PFSK-1 (cell line): ENCODE results near the gene ZXDC.

Source experiments
- FOXP2 ChIP-seq: optimal IDR thresholded peaks from 2 replicates; pipeline ENCODE3; 2011; ENCODE audit warnings: borderline replicate concordance, control low read depth, inconsistent platforms; ENCODE audit not compliant: insufficient read depth; ENCODE audit errors: extremely low read length, extremely low read depth
- POLR2AphosphoS5 ChIP-seq: IDR thresholded peaks from 2 replicates; pipeline ENCODE4 v1.6.1; 2012; ENCODE audit warnings: low read depth, mild to moderate bottlenecking, control low read depth, low read length, moderate library complexity
- SIN3A ChIP-seq: IDR thresholded peaks from 2 replicates; pipeline ENCODE4 v1.6.1; 2012; ENCODE audit warnings: mild to moderate bottlenecking, low read length, moderate library complexity, borderline replicate concordance; ENCODE audit not compliant: insufficient read depth
- TAF1 ChIP-seq: IDR thresholded peaks from 2 replicates; pipeline ENCODE4 v1.6.1; 2012; ENCODE audit warnings: low read length, control low read depth, borderline replicate concordance; ENCODE audit not compliant: insufficient read depth
- TF ChIP-seq, protein P1 (sequence below), 2 experiments: IDR thresholded peaks; 2 replicates each; pipeline versions ENCODE4 v1.6.1 to v1.8.0; 2011 to 2012; ENCODE audit warnings: low read depth in 2 of 2, low read length in 2 of 2, control low read depth in 1 of 2, inconsistent platforms in 1 of 2, mild to moderate bottlenecking in 1 of 2, moderate library complexity in 1 of 2; ENCODE audit not compliant: insufficient read depth in 1 of 2

ZXDC gene

DNA sequence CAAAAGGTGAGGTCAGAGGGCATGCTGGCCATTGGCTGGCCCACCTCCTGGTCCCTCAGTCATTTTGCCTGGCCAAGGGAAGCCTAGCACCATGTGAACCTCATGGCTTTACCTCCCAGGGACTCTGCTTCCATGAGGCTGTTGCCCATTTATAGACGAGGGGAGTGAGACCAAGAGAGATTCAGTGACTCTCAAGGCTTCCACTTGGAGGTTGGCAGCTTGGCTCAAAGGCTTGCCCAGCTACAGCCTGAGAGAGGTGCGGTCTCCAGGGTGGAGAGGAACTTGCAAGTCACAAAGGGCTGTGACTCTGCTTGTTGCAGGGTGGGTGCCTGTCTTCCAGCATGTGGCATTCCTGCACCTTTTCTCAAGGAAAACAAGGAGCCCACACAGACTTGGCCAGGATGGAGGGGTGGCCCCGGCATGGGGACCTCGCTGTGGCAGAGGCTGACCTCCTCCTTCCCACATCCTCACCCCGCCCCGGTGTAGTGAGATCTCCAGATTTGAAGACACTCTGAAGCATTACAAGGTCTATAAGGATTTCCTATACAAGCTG lies 56.5 kb downstream of the ZXDC start:
- TF ChIP-seq POLR2AphosphoS5 (no peak), SIN3A (no peak), FOXP2 (no peak), TAF1 (no peak)
- TF ChIP-seq, protein P1, sequence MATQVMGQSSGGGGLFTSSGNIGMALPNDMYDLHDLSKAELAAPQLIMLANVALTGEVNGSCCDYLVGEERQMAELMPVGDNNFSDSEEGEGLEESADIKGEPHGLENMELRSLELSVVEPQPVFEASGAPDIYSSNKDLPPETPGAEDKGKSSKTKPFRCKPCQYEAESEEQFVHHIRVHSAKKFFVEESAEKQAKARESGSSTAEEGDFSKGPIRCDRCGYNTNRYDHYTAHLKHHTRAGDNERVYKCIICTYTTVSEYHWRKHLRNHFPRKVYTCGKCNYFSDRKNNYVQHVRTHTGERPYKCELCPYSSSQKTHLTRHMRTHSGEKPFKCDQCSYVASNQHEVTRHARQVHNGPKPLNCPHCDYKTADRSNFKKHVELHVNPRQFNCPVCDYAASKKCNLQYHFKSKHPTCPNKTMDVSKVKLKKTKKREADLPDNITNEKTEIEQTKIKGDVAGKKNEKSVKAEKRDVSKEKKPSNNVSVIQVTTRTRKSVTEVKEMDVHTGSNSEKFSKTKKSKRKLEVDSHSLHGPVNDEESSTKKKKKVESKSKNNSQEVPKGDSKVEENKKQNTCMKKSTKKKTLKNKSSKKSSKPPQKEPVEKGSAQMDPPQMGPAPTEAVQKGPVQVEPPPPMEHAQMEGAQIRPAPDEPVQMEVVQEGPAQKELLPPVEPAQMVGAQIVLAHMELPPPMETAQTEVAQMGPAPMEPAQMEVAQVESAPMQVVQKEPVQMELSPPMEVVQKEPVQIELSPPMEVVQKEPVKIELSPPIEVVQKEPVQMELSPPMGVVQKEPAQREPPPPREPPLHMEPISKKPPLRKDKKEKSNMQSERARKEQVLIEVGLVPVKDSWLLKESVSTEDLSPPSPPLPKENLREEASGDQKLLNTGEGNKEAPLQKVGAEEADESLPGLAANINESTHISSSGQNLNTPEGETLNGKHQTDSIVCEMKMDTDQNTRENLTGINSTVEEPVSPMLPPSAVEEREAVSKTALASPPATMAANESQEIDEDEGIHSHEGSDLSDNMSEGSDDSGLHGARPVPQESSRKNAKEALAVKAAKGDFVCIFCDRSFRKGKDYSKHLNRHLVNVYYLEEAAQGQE (IDR thresholded peaks at IDR 0.05; ENCODE audit: insufficient read depth in 1 of 2, low read depth in 2 of 2, low read length in 2 of 2), result no peak

DNA sequence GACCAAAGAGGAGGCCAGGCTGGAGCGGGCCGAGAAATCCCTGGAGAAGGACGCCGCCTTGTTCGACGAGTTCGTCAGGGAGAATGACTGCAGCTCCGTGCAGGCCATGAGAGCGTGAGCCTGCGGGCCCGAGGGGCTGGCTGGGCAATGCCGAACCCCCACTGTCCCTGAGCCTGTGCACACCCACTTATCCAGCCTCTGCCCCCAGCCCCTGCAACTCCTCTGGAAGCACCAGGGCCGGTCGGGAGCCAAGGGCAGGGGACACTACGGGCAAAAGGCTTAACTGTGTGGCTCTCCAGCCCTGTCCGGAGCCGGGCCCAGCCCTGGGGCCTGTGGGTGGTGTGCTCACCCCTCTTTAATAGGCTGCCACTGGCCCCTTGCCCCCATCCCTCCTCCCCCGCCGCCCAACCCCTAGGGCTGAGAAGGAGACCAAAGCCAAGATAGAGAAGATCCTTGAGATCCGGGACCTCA lies 57.0 kb downstream of the ZXDC start:
- no peak for TF ChIP-seq SIN3A
- no peak for TF ChIP-seq FOXP2
- TF ChIP-seq, protein P1 (IDR thresholded peaks at IDR 0.05; ENCODE audit: insufficient read depth in 1 of 2, low read depth in 2 of 2, low read length in 2 of 2), result no peak
- TF ChIP-seq TAF1, result no peak
- TF ChIP-seq POLR2AphosphoS5, result no peak

- TF ChIP-seq FOXP2, result no peak
- no peak for TF ChIP-seq SIN3A
- TF ChIP-seq, protein P1 (IDR thresholded peaks at IDR 0.05; ENCODE audit: insufficient read depth in 1 of 2, low read depth in 2 of 2, low read length in 2 of 2), result no peak
- no peak for TF ChIP-seq POLR2AphosphoS5
- no peak for TF ChIP-seq TAF1
Measured at GRCh38 chr3:126417981-126418530, 57.6 kb downstream of the ZXDC start.

- TF ChIP-seq FOXP2, result no peak
- TF ChIP-seq TAF1, result no peak
- TF ChIP-seq SIN3A, result no peak
- TF ChIP-seq, protein P1 (IDR thresholded peaks at IDR 0.05; ENCODE audit: insufficient read depth in 1 of 2, low read depth in 2 of 2, low read length in 2 of 2), result no peak
- TF ChIP-seq POLR2AphosphoS5, result no peak
Measured at GRCh38 chr3:126417515-126417914, 58.2 kb downstream of the ZXDC start.

DNA sequence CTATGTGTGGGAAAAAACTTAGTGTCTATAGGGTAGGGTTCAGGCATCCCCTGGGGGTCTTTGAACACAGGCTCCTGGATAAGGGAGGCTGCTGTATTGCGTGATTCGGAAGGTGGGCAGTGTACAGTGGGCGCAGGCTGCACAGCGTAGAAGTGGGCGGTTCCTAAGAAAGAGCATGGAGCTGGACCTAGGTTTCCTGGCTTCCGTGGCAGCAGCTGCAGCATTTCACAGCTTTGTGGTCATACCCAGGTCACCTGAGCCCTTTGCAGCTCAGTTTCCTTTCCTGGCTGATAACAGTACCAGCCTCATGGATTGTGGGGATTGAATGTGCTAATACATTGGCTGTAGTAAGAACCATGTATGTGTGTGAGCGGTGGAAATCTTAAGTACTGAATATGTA lies 58.7 kb downstream of the ZXDC start:
- no peak for TF ChIP-seq TAF1
- TF ChIP-seq POLR2AphosphoS5, result no peak
- TF ChIP-seq SIN3A, result no peak
- TF ChIP-seq, protein P1 (IDR thresholded peaks at IDR 0.05; ENCODE audit: insufficient read depth in 1 of 2, low read depth in 2 of 2, low read length in 2 of 2), result no peak
- no peak for TF ChIP-seq FOXP2
